ENCODE results near the gene GALNT4. TPM values are rescaled to one million over a fixed set of nuclear protein-coding genes. Genes with fewer than 3 reads are reported as not detected.

Gene GALNT4
- total and polyA plus RNA-seq, 2 of the 13 experiments (the other 11 are each of a cell fraction or from before 2014, with no cell fraction given) = 4.9 to 6.8 TPM

DNA sequence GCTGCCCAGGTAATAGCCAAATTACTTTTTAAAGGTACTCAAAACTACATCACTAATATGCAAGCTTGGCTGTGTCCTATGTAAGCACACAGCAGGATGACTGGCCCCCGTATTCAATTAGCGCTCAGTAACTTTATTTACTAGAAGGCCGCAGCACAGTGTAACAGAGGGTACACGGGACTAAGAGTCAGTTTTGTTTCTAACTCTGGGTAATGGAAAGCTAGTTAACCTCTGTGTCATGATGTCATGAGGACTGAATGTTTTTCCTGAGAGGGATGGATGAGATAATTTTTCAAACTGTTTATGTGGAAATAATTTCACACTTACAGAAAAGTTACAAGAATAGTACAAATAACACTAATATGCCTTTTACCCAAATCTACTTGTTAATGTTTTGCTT, 27.1 kb downstream of the GALNT4 start:
- 96% methylated on average over 4 of the region's 4 CpGs for WGBS (ENCODE audit: low lambda C conversion rate)
- Histone ChIP-seq H2AFZ (ENCODE audit: low read length) (no peak overlapping the region), H4K20me1 (ENCODE audit: insufficient read depth, low read length) (no peaks in the 10 kb centered on the region), H3K27me3 (ENCODE audit: control insufficient read depth in 1 of 2, insufficient read depth in 2 of 2, low read length in 2 of 2) (no peaks in the 10 kb centered on the region), H3K36me3 (replicated peaks in 1 of 2; ENCODE audit: control insufficient read depth in 1 of 2, insufficient read depth in 2 of 2, low read length in 2 of 2) (0 out of 5 replicates have a peak, but pooled peaks cover 0 to 4% of the 10 kb centered on the region in 2 experiments), H3K4me2 (ENCODE audit: low read depth, low read length) (no peak overlapping the region), H3K9ac (ENCODE audit: insufficient read depth, low read depth, low read length) (no peak overlapping the region), H3K9me3 (ENCODE audit: low read length) (no peaks in the 10 kb centered on the region), H3K4me1 (ENCODE audit: insufficient read depth, low read length) (peaks cover 13% of the 10 kb centered on the region), H3K27ac (ENCODE audit: extremely low read length, insufficient read depth, low read length) (no peak overlapping the region), H3K4me3 (replicated peaks in 1 of 3; ENCODE audit: insufficient read depth in 1 of 3, low read depth in 2 of 3, low read length in 3 of 3) (no peak overlapping the region), H3K79me2 (ENCODE audit: insufficient read depth, low read length) (no peaks in the 10 kb centered on the region)
- in situ Hi-C loops (cut with HindIII; ENCODE audit: extremely low pct_ligation_motif_present, low pct_unique_long_range_greater_than_20kb) = no loop called here
- ChIA-PET CTCF (ENCODE audit: low intra/inter-chr PET ratio, low total read pairs) (no interaction called here), POLR2A (no interaction called here)
- no peak for FAIRE-seq
- ATAC-seq = no peak
- BruUV-seq (replicated peaks) = no TSS peak
- intact Hi-C loops (cut with micrococcal nuclease; ENCODE audit: unreplicated experiment) = no loop called here
- TF ChIP-seq ZNF713 (CRISPR knock-in tag; IDR thresholded peaks at IDR 0.05) = no peak
- TF ChIP-seq ZKSCAN5 (CRISPR knock-in tag; IDR thresholded peaks at IDR 0.05) = no peak
- TF ChIP-seq, protein P1, sequence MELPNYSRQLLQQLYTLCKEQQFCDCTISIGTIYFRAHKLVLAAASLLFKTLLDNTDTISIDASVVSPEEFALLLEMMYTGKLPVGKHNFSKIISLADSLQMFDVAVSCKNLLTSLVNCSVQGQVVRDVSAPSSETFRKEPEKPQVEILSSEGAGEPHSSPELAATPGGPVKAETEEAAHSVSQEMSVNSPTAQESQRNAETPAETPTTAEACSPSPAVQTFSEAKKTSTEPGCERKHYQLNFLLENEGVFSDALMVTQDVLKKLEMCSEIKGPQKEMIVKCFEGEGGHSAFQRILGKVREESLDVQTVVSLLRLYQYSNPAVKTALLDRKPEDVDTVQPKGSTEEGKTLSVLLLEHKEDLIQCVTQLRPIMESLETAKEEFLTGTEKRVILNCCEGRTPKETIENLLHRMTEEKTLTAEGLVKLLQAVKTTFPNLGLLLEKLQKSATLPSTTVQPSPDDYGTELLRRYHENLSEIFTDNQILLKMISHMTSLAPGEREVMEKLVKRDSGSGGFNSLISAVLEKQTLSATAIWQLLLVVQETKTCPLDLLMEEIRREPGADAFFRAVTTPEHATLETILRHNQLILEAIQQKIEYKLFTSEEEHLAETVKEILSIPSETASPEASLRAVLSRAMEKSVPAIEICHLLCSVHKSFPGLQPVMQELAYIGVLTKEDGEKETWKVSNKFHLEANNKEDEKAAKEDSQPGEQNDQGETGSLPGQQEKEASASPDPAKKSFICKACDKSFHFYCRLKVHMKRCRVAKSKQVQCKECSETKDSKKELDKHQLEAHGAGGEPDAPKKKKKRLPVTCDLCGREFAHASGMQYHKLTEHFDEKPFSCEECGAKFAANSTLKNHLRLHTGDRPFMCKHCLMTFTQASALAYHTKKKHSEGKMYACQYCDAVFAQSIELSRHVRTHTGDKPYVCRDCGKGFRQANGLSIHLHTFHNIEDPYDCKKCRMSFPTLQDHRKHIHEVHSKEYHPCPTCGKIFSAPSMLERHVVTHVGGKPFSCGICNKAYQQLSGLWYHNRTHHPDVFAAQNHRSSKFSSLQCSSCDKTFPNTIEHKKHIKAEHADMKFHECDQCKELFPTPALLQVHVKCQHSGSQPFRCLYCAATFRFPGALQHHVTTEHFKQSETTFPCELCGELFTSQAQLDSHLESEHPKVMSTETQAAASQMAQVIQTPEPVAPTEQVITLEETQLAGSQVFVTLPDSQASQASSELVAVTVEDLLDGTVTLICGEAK (IDR thresholded peaks at IDR 0.05) = no peak
- TF ChIP-seq, protein P1 (CRISPR knock-in tag; IDR thresholded peaks at IDR 0.05) = no peak
- TF ChIP-seq RBM22 (optimal IDR thresholded peaks at IDR 0.05; ENCODE audit: low read length) = no peak
- TF ChIP-seq GATAD2A (CRISPR knock-in tag; IDR thresholded peaks at IDR 0.05) = no peak
- no peak for TF ChIP-seq SRF (IDR thresholded peaks at IDR 0.05; ENCODE audit: low read depth, low read length)
- TF ChIP-seq ZEB1 (IDR thresholded peaks at IDR 0.05; ENCODE audit: insufficient replicate concordance, low read depth) = no peak
- TF ChIP-seq, protein P2, sequence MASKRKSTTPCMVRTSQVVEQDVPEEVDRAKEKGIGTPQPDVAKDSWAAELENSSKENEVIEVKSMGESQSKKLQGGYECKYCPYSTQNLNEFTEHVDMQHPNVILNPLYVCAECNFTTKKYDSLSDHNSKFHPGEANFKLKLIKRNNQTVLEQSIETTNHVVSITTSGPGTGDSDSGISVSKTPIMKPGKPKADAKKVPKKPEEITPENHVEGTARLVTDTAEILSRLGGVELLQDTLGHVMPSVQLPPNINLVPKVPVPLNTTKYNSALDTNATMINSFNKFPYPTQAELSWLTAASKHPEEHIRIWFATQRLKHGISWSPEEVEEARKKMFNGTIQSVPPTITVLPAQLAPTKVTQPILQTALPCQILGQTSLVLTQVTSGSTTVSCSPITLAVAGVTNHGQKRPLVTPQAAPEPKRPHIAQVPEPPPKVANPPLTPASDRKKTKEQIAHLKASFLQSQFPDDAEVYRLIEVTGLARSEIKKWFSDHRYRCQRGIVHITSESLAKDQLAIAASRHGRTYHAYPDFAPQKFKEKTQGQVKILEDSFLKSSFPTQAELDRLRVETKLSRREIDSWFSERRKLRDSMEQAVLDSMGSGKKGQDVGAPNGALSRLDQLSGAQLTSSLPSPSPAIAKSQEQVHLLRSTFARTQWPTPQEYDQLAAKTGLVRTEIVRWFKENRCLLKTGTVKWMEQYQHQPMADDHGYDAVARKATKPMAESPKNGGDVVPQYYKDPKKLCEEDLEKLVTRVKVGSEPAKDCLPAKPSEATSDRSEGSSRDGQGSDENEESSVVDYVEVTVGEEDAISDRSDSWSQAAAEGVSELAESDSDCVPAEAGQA (IDR thresholded peaks at IDR 0.05; ENCODE audit: low read depth) = no peak
- TF ChIP-seq, protein P2 (CRISPR knock-in tag; IDR thresholded peaks at IDR 0.05; ENCODE audit: borderline replicate concordance) = no peak
- no peak for DNase-seq (ENCODE audit: low spot score)
